ENCODE results near the gene EXOC7. TPM values are rescaled to one million over a fixed set of nuclear protein-coding genes. Genes with fewer than 3 reads are reported as not detected.
"Not testable (repeated sequence)": the region's sequence is repeated elsewhere in the genome, so short reads cannot be mapped to it uniquely, and the experiment has no call there.

EXOC7 gene
- total and polyA plus RNA-seq, 10 donors: 26.2 to 128 (median 90.8) TPM

- H3K27ac ChIP-seq: peak overlapping the region in 4 of 8 donors; percentile 1 to 28 (median 21)
- no peaks in the 10 kb centered on the region for H3K27me3 ChIP-seq (replicated peaks in 1 of 7)
- intact Hi-C loops (cut with DNase I; ENCODE audit: low total_unique reads): no loop called here
- TF ChIP-seq POLR2A (IDR thresholded peaks at IDR 0.05): no peak
- no peak for TF ChIP-seq CTCF (IDR thresholded peaks at IDR 0.05 in 8 of 11, conservative IDR thresholded peaks at IDR 0.05 in 3 of 11)
- TF ChIP-seq POLR2AphosphoS5 (IDR thresholded peaks at IDR 0.05): no peak
- peaks cover 0 to 23% (median 1%) of the 10 kb centered on the region in 6 donors for H3K4me1 ChIP-seq
- peaks cover 9 to 97% (median 93%) of the 10 kb centered on the region in 6 donors for H3K36me3 ChIP-seq
- no peaks in the 10 kb centered on the region for H3K9me3 ChIP-seq
- no peak overlapping the region for H3K4me3 ChIP-seq
- 71 to 84% (median 76%) methylated on average over 15 of the region's 15 CpGs for WGBS, 5 donors
- DNase-seq: no peak
Observed at GRCh38 chr17:76063875-76064546, 39.6 kb downstream of the EXOC7 start.

GRCh38 chr17:76058264-76058663 lies 45.3 kb downstream of the EXOC7 start:
- peaks cover 0 to 13% (median under 1%) of the 10 kb centered on the region in 6 donors for H3K4me1 ChIP-seq
- DNase-seq; H3K9me3 ChIP-seq; H3K4me3 ChIP-seq; intact Hi-C loops (cut with DNase I; ENCODE audit: low total_unique reads); H3K27me3 ChIP-seq (replicated peaks in 1 of 7); H3K27ac ChIP-seq: not testable (repeated sequence)
- 88 to 97% (median 90%) methylated on average over 6 of the region's 6 CpGs for WGBS, 5 donors
- H3K36me3 ChIP-seq: peaks cover 14 to 97% (median 95%) of the 10 kb centered on the region in 6 donors

- peaks cover 14 to 100% (median 96%) of the 10 kb centered on the region in 6 donors for H3K36me3 ChIP-seq
- H3K27me3 ChIP-seq (replicated peaks in 1 of 7): no peaks in the 10 kb centered on the region
- H3K4me1 ChIP-seq: peaks cover 0 to 8% (median 3%) of the 10 kb centered on the region in 6 donors
- no peak for TF ChIP-seq POLR2AphosphoS5 (IDR thresholded peaks at IDR 0.05)
- no peak for TF ChIP-seq CTCF (IDR thresholded peaks at IDR 0.05 in 8 of 11, conservative IDR thresholded peaks at IDR 0.05 in 3 of 11)
- TF ChIP-seq POLR2A (IDR thresholded peaks at IDR 0.05): no peak
- DNase-seq: no peak
- WGBS, 5 donors: 93 to 98% (median 97%) methylated on average over 3 of the region's 3 CpGs
- no peak overlapping the region for H3K4me3 ChIP-seq
- intact Hi-C loops (cut with DNase I; ENCODE audit: low total_unique reads): no loop called here
- H3K9me3 ChIP-seq: no peaks in the 10 kb centered on the region
- no peak overlapping the region for H3K27ac ChIP-seq
Observed at GRCh38 chr17:76056882-76057281, 46.7 kb downstream of the EXOC7 start.

- TF ChIP-seq POLR2A (IDR thresholded peaks at IDR 0.05) (no peak), POLR2AphosphoS5 (IDR thresholded peaks at IDR 0.05) (no peak), CTCF (IDR thresholded peaks at IDR 0.05 in 8 of 11, conservative IDR thresholded peaks at IDR 0.05 in 3 of 11) (no peak)
- H3K4me3 ChIP-seq: no peak overlapping the region
- H3K36me3 ChIP-seq: peaks cover 7 to 100% (median 94%) of the 10 kb centered on the region in 6 donors
- H3K9me3 ChIP-seq: no peaks in the 10 kb centered on the region
- 93 to 99% (median 97%) methylated on average over 4 of the region's 4 CpGs for WGBS, 5 donors
- DNase-seq: no peak
- H3K27ac ChIP-seq: peak overlapping the region in 1 of 8 donors; percentile 11
- intact Hi-C loops (cut with DNase I; ENCODE audit: low total_unique reads): no loop called here
- peaks cover 0 to 8% (median 3%) of the 10 kb centered on the region in 6 donors for H3K4me1 ChIP-seq
- no peaks in the 10 kb centered on the region for H3K27me3 ChIP-seq (replicated peaks in 1 of 7)
Observed at GRCh38 chr17:76054112-76054476, 49.5 kb downstream of the EXOC7 start.
